ENCODE results near the gene CRIP2.

GRCh38 chr14:105497671-105498429 is 23.2 kb downstream of the CRIP2 start:
- TF ChIP-seq, protein P1, sequence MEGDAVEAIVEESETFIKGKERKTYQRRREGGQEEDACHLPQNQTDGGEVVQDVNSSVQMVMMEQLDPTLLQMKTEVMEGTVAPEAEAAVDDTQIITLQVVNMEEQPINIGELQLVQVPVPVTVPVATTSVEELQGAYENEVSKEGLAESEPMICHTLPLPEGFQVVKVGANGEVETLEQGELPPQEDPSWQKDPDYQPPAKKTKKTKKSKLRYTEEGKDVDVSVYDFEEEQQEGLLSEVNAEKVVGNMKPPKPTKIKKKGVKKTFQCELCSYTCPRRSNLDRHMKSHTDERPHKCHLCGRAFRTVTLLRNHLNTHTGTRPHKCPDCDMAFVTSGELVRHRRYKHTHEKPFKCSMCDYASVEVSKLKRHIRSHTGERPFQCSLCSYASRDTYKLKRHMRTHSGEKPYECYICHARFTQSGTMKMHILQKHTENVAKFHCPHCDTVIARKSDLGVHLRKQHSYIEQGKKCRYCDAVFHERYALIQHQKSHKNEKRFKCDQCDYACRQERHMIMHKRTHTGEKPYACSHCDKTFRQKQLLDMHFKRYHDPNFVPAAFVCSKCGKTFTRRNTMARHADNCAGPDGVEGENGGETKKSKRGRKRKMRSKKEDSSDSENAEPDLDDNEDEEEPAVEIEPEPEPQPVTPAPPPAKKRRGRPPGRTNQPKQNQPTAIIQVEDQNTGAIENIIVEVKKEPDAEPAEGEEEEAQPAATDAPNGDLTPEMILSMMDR (conservative IDR thresholded peaks at IDR 0.05; ENCODE audit: low read depth, low read length): no peak
- no peak for TF ChIP-seq EZH2 (IDR thresholded peaks at IDR 0.05; ENCODE audit: borderline replicate concordance, low read depth, low read length, poor library complexity, severe bottlenecking)

All from A673 (cell line).